Cortex of kidney (tissue), 1 donor: ENCODE measurements around the gene ELOVL1.
"Not testable (repeated sequence)": the region's sequence is repeated elsewhere in the genome, so short reads cannot be mapped to it uniquely, and the experiment has no call there.

Experiments
- DNase-seq: peaks from one replicate; lab custom pipeline; 2025; lab: John Stamatoyannopoulos, UW

The ELOVL1 gene

DNA sequence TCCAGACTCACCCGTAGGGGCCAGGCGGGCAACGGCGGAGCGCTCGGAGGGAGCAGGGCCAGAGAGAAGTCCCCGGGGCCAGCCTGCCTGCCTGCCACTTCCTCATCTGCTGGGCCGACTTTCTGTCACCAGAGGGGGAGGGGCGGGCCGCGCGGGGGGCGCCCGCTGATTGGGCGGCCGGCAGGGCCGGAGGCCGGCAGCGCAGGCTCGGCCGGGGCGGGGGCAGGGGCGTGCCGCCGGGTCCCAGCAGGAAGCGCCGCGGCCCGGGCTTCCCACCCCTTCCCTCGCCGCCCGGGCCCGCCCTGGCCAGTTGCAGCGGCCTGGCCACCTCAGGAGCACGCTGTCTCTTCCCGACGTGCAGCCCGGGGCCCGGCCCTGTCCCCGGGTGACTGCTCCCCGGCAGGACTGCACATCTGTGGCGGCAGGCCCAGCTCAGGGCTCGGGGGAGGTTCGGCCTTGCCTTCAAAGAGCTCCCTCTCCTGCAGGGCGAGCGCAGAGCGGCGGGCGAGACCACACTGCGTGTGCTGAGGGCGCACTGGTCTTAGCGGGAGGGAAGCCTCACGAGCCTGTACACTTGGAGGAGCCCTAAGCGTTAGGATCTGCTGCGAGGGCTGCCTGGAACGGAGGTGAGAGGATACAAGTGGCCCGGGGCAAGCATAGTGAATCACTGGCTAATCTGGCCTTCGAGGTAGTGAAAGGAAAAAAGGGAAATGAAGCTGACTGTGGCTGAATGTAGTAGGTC is at the start of gene ELOVL1:
Gene ELOVL1 (minus strand): TSS at position 108 of the 742 bp plus-strand sequence. CDS start 2,402 bp downstream, outside the sequence.
- no peak for DNase-seq

DNA sequence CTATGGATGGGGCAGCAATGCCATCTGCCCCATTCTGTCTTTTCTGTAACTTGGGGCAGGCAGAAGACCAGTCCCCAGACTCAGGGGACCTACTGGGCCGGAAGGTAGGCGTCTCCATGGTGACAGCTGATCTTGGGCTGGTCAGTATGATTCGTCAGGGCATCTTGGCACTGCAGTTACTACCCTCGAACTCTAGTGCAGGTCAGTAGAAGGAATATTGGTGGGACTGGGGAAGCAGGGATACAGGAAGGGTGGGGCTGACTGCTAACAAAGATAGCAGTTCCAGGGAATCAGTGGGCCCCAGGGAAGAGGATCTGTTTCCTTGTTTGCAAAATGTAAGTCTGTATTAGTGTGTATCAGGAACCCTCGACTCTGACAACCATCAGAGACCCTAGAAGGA is 48.1 kb upstream of the ELOVL1 start:
- no peak for DNase-seq

GRCh38 chr1:43414634-43415223 is 46.9 kb upstream of the ELOVL1 start:
- no peak for DNase-seq

DNA sequence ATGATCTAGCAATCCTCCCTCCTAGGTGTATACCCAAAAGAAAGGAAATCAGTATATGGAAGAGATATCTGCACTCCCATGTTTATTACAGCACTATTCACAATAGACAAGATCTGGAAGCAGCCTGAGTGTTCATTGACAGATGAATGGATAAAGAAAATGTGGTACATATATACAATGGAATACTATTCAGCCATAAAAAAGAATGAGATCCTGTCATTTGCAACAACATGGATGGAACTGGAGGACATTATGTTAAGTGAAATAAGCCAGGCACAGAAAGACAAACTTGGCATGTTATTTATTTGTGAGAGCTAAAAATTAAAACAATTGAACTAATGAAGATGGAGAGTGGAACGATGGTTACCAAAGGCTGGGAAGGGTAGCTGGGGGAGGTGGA is 45.6 kb upstream of the ELOVL1 start:
- not testable (repeated sequence) for DNase-seq

DNA sequence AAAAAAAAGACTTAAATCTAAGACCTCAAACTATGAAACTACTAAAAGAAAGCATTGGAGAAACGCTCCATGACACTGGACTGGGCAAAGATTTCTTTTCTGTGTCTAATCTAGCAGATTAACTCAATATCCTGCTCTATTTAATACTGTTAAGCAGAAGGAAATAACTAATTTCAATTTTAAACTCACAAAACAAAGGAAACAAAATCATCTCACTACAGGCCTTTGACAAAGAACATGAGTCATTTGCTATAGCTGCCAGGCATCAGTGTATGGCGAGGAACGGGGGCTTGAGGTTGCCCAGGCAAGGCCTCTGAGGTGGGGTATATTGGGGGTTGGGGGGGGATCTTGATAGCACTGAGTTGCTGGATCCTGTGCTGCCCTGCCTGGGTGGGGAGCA is 42.8 kb upstream of the ELOVL1 start:
- DNase-seq, result no peak

DNA sequence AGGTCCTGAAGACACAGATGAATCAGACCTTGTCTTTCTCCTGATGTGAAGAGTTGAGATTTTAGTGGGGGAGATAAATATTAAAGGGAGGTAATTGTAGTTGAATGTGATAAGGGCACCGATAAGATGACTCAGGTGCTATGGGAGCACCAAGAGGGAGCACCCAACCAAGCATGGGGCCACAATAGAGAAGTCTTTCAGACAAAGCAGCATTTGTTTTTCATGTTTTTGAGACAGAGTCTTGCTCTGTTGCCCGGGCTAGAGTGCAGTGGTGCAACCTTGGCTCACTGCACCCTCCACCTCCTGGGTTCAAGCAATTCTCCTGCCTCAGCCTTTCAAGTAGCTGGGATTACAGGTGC is 38.0 kb upstream of the ELOVL1 start:
- no peak for DNase-seq

- DNase-seq, result no peak
Measured at GRCh38 chr1:43405219-43405875, 37.5 kb upstream of the ELOVL1 start.

- DNase-seq, result no peak
Measured at GRCh38 chr1:43404353-43404752, 36.5 kb upstream of the ELOVL1 start.

DNA sequence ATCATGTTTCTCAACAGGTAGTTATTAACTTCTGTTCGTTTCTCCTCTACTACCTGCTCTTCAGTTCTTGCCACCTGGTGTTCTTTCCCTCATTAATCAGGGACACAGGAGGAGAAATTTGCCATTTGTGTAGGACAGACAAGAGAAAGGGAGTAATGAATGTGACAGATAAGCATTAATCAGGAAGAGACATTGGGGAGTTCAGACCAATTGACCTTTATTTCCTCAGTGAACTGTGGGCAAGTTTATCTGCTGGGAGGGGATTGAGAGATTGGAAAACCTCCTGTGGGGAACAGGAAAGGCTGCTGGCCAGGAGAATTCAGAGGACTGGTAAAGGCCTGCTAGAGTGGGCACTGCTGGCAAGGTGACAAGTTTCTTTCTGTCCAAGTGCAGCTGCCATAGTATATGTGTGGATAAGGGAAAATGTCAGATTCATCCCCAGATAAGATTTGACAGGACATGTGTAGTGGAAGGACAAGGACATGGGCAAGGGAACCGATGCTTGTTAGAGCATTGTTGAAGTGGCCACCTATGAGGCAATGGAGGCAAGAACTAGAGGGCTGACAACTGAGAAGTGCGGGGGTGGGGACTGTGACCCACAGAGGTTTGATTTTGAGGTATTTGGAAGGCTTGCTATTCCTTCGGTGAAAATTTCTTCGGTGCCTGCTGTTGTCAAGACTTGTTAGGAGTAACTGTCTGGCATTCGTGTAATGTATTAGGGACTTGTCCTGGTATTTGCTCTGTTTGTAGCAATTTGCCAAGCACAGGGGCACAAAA is 34.5 kb upstream of the ELOVL1 start:
- DNase-seq, result no peak

- DNase-seq, result not testable (repeated sequence)
Measured at GRCh38 chr1:43400441-43400840, 32.6 kb upstream of the ELOVL1 start.

DNA sequence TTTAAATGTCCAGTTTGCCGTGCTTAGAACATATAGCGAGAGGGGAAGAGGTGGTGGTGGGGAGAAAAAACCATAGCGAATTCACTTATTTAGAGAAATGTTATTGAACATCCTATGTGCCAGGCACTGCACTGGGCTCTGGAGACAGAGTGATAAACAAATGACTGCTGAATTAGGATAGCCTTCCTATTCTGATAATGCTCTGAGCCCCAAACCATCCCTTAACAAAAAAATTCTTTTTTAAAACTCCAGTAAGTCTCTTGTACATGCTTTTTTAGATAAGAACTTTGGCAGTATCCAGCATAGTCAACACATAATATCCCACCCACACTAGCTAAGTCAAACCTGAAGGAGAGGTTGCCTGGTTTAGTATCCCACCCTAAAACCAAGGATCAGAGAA is 30.4 kb upstream of the ELOVL1 start:
- no peak for DNase-seq

- DNase-seq, result no peak
Measured at GRCh38 chr1:43396059-43396458, 28.2 kb upstream of the ELOVL1 start.

GRCh38 chr1:43395523-43395922 is 27.7 kb upstream of the ELOVL1 start:
- DNase-seq, result no peak

GRCh38 chr1:43392702-43393101 is 24.9 kb upstream of the ELOVL1 start:
- no peak for DNase-seq

DNA sequence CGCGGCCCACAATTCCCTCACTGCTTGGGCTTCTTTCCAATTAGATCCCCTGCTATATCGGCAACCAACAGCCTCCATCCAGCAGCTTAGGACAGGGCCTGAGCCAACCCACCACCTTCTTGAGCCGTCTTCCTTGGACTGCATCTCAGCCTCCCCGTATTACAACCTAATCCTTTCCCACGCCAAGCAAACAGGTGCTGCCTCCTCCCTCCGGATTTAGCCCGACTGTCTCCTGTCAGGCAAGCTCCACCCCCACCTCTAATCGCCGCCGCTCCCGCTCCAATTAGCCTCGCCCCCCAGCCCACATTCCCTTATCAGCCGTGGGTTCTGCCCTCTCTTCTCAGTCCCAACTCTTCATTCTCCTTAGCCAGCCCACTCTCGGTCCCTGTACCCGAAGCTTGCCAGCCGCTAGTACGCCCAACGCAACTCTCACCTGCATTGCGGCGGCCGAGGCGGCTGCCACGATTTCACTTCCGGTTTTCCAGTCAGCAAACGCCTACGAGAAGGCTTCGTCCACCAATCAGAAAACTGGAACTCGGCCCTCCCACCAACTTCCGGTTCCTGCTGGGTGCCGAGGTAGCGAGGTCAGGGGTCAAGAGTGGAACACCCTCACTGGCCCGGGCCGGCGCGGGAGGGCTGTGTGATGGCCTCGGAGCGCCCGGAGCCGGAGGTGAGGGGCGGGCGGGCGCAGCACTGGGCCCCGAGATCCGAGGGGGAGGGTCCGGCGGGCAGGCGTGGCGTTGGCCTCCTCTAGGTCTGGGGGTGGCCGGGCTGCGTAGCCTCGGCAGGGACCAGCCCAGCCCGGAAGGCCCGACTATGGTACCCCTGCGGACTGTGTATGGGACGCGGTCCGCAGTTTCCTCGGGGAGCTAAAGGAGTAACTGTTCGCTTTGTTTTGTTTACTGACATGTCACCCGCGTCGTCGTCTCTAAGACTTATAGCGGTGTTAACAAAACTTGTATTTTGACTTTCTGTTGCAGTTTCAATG is 21.8 kb upstream of the ELOVL1 start, which contains the start of the genes MED8 and SZT2:
Gene MED8 (minus strand): TSS at position 475 of the 988 bp plus-strand sequence. CDS start 36 bp downstream, at position 439.
Gene SZT2 (plus strand): TSS at position 574 of the 988 bp plus-strand sequence. CDS start 70 bp downstream, at position 644.
- DNase-seq, result no peak

DNA sequence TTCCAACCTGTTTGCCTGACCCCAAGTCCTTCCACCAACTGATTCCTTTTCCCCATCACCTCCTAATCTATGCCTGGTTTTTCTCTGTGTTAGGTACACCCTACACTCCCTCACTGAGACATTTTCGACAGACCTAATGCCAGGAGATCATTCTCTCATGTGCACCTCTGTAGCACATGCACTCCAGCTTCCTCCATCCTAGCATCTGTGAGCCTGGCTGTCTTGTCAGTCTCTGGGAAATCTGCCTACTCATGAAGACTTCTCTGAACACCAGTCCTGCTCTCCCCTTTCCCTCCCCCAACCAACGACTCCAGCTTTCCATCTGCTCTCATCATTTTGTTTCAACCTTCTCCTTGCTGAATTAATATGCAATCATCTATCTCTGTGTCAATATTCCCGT is 20.8 kb upstream of the ELOVL1 start:
- DNase-seq, result no peak

- no peak for DNase-seq
Measured at GRCh38 chr1:43387976-43388599, 20.3 kb upstream of the ELOVL1 start.

DNA sequence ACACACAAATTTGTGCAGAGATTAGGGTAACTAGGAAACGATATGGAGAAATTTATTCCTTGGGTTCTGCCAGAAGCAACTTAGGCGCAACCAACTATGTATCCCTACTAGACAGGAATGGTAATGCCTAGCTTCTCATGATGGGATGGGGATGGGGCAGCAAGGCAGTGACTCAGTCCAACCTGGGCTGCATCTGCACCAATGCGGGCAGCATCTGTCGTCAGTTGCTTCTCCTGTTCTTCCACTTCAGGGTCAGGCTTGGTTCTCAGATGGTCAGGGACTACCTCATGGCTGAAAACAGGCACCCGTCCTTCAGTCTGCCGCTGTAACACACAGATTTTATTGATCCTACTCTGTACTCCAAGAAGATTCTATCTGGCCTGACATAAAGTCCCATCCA is 18.9 kb upstream of the ELOVL1 start:
- DNase-seq, result no peak

GRCh38 chr1:43383449-43383848 is 15.6 kb upstream of the ELOVL1 start:
- no peak for DNase-seq

DNA sequence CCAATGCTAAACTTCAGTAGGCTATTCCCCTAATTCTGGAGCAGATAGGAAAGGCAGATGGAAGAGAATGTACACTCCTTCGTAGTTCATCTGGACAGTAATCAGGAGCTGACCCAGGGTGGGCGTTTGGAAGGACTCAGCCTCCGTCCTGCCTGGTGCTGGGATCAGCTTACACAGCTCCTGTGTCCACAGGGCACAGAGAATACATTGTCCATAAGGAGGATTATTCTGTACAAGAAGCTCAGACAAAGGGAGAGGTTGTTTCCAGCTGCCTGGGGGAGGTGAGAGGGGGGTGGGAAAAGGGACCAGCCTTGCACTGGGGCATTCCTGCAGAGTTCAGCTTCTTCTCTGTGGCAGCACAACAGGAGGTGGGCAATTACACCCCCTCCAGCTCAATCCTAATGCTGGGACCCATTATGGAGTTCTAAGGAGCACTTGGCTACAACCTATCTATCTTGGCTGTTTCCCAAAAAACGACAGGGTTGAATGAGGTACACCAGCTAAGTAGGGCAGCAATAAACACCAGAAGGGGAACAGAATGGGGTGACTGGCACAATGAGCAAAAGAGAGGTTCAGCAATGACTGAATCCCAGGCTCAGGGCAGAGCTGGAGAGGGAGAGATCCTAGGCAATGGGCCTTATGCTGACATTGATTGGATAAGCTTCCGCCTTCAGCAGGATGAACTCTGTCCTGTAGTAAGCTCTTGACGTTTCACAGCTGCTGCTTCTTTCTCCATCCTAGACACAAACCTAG is 14.4 kb upstream of the ELOVL1 start:
- DNase-seq, result no peak
